Astrocyte (in vitro differentiated cells and primary cell): ENCODE data around the gene NLGN3.

Experiments used
- CTCF ChIP-seq: IDR thresholded peaks from 2 replicates; pipeline ENCODE4 v1.5.1; 2011; ENCODE audit warnings: low read depth, mild to moderate bottlenecking, inconsistent platforms, low read length, moderate library complexity; ENCODE audit not compliant: insufficient read depth
- EZH2 ChIP-seq: IDR thresholded peaks from 2 replicates; pipeline ENCODE4 v1.6.1; 2012; ENCODE audit warnings: mild to moderate bottlenecking, low read length, inconsistent platforms; ENCODE audit not compliant: insufficient read depth

GRCh38 chrX:71107245-71107644 is 37.4 kb upstream of the NLGN3 start:
- TF ChIP-seq CTCF (no peak), EZH2 (no peak)
